HG02642 (cell line): Measurements from ENCODE around the gene NFE2L2.
"Not testable (repeated sequence)": the region's sequence is repeated elsewhere in the genome, so short reads cannot be mapped to it uniquely, and the experiment has no call there.

Experiments
- ATAC-seq: cut with Tn5 transposase; IDR thresholded peaks from one replicate; pipeline ENCODE4 v1.9.1; 2021; ENCODE audit warnings: mild to moderate bottlenecking; ENCODE audit not compliant: unreplicated experiment, poor library complexity

NFE2L2 gene

DNA sequence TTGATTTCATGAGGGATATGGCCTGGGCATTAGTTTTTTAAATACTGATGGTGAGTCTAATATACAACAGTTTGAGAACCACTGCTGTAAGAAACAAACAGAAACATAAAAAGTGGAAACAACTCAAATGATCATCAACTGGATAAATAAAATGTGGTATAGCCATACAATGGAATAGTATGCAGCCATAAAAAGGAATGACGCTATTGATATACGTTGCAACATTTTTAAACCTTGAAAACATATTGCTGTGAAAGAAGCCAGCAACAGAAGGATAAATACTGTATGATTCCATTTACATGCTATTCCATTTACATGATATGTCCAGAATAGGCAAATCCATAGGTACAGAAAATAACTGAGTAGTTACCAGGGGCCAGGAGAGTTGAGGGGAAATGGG, 6.5 kb downstream of the NFE2L2 start:
- no peak for ATAC-seq

- no peak for ATAC-seq
Observed at GRCh38 chr2:177257471-177257870, 7.1 kb downstream of the NFE2L2 start.

- no peak for ATAC-seq
Observed at GRCh38 chr2:177256695-177257094, 7.8 kb downstream of the NFE2L2 start.

DNA sequence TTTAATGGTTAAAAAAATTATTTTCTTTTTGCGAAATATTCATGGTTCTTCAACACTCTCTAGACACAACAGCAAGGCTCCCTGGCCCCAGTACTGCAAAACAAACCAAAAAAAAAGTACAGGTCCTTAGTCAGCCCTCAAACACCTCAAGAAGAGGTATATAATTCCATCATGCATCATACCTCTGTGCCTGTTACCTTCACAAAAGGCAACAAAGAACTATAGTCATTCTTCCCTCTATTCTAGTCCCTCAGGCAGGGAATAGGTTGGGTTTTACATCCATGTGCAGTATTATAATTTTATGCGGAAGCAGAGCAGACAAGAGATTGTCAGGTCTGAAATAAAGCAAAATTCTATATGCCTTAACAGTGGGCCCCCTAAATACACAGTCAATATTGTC, 8.5 kb downstream of the NFE2L2 start:
- no peak for ATAC-seq

- ATAC-seq: no peak
Observed at GRCh38 chr2:177255227-177255601, 9.3 kb downstream of the NFE2L2 start.

- ATAC-seq: no peak
Observed at GRCh38 chr2:177254433-177255226, 9.9 kb downstream of the NFE2L2 start.

DNA sequence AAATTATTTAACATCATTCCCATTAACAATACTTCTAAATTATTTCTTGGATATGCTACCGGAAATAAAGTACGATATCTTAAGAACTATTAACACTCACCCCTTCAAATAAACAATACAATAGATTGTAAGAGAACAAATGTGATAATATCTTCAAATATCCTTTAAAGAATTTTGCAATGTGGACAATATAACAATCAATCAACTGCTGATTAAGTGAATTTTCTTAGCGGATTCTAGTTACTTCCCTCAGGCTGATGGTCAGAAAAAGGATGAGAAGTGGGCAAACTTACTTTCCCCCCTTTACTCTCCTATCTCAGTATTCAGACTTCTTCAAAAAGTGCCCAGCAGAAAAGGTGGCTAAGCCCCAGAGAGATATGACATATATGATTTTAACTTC, 10.8 kb downstream of the NFE2L2 start:
- ATAC-seq: no peak

- ATAC-seq: no peak
Observed at GRCh38 chr2:177252808-177253531, 11.6 kb downstream of the NFE2L2 start.

DNA sequence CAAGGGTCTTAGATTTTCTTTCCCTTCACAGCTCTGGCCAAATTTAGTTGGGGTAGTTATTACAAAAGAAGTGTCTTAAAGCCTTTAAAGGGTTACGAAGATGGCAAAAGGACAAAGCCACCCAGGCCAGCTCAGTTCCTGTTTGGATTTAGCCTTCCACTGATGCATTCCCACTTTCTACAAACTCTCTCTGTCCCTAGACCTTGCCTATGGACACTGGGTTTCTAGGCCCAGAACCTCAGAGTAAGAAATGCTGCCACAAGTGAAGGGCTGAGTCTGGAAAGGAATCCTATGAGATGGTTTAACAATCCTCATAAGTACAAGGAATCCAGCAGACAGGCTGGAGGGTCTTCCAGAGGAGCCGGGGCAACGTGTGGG, 13.4 kb downstream of the NFE2L2 start:
- no peak for ATAC-seq

- ATAC-seq: no peak
Observed at GRCh38 chr2:177250461-177250860, 14.1 kb downstream of the NFE2L2 start.

- no peak for ATAC-seq
Observed at GRCh38 chr2:177249038-177249437, 15.5 kb downstream of the NFE2L2 start.

GRCh38 chr2:177247693-177248262, 16.7 kb downstream of the NFE2L2 start:
- no peak for ATAC-seq

- not testable (repeated sequence) for ATAC-seq
Observed at GRCh38 chr2:177246523-177247030, 17.9 kb downstream of the NFE2L2 start.

DNA sequence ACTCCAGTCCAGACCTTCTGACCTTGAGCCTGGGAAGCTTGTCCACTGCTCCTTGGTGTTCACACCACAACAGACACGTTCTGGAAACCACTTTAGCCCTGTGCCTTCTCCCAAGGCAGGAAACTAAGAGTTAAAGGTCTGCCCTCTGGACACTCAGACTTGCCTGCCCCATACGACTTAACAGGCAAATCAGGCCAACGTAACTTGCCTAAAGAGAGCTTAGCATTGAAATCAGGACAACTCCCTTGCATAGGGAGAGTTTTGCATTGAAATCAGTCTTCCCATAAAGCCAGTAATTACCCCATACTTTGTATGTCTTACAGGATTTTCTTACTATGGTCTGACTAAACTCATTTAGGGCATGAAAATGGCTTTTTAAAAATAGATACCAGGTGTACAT, 18.5 kb downstream of the NFE2L2 start:
- ATAC-seq: no peak

- ATAC-seq: no peak
Observed at GRCh38 chr2:177245010-177245422, 19.5 kb downstream of the NFE2L2 start.

DNA sequence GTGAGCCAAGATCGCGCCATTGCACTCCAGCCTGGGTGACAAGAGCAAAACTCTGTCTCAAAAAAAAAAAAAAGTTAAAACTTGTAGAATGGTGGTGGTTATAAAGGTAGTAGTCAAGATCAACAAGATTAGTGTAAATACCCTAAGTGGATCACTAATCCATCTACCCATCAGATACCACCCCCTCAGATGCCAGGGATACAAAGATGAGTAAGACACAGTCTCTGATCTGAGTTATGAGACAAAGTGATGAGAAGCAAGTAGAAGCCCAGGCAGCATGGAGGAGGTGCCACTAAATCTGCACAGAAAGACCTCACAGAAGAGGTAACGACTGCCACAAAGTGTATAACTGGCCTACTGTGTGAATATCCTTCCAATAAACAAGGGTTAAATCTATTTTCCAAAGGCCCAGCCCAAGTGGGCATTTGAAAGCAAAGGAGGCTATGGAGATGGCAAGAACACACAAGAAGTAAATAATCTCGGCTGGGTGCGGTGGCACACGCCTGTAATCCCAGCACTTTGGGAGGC, 20.2 kb downstream of the NFE2L2 start:
- ATAC-seq: no peak

- no peak for ATAC-seq
Observed at GRCh38 chr2:177243476-177243875, 21.1 kb downstream of the NFE2L2 start.

DNA sequence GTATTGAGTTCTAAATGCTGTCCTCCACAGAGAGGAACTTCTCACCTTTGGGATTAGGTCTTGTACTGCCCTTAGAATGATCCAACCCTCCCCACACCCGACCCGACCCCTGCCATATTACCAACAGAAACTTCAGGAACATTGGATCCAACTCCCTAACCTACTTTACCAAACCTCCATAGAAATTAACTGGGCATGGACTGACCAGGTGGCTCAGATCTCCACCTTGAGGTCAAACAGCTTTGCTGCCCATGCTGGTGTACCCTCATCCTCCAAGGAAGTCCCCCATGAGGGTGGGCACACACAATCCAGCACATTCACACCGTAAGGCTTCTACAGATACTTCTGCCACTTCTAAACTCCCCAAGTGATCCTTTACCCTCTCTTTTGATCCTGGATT, 21.5 kb downstream of the NFE2L2 start:
- ATAC-seq: no peak

- ATAC-seq: no peak
Observed at GRCh38 chr2:177242121-177242987, 22.2 kb downstream of the NFE2L2 start.

DNA sequence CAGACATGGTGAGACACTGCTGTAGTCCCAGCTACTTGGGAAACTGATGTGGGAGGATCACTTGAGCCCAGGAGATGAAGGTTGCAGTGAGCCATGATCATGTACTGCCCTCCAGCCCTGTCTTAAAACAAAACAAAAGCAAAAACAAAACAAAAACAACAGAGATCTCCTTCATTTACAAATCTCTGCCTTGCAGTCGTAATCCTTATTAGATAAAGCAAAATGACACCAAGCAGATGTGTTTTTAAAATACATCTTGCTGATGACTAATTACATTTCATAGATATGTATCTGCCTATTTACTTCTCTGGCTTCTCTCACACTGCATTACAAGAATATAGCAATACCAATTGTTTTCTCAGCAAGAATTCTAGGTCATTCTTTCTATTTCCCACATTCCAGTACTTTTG, 22.8 kb downstream of the NFE2L2 start:
- ATAC-seq: no peak
